ENCODE measurements around the gene PRKCE. TPM values are rescaled to one million over a fixed set of nuclear protein-coding genes. Genes with fewer than 3 reads are reported as not detected.

The PRKCE gene
- polyA plus RNA-seq, 2 donors = 2.6 to 2.9 TPM

- Histone ChIP-seq H3K4me1 (ENCODE audit: control insufficient read depth in 2 of 2, insufficient read depth in 2 of 2, low read length in 1 of 2) (peaks cover 0 to 9% of the 10 kb centered on the region in 2 donors), H3K4me3 (ENCODE audit: low read depth in 1 of 2, low read length in 2 of 2) (no peak overlapping the region), H3K27ac (ENCODE audit: low read depth in 2 of 2, low read length in 1 of 2) (no peak overlapping the region), H3K36me3 (ENCODE audit: control insufficient read depth in 2 of 2, insufficient read depth in 2 of 2, low read length in 1 of 2) (peaks cover 0 to 5% of the 10 kb centered on the region in 2 donors), H3K9me3 (ENCODE audit: control insufficient read depth in 2 of 2, insufficient read depth in 1 of 2, low read depth in 1 of 2, low read length in 1 of 2) (no peaks in the 10 kb centered on the region), H3K27me3 (ENCODE audit: control insufficient read depth in 1 of 2, insufficient read depth in 2 of 2, low read length in 2 of 2) (no peaks in the 10 kb centered on the region)
- 83 to 86% methylated on average over 8 of the region's 8 CpGs for WGBS, 2 donors
These were observed 253.6 kb downstream of the PRKCE start for GRCh38 chr2:45904946-45905631.

- 87 to 96% methylated on average over 5 of the region's 5 CpGs for WGBS, 2 donors
- H3K9me3 ChIP-seq (ENCODE audit: control insufficient read depth in 2 of 2, insufficient read depth in 1 of 2, low read depth in 1 of 2, low read length in 1 of 2) = no peaks in the 10 kb centered on the region
- H3K27ac ChIP-seq (ENCODE audit: low read depth in 2 of 2, low read length in 1 of 2) = no peak overlapping the region
- peaks cover 0 to 14% of the 10 kb centered on the region in 2 donors for H3K4me1 ChIP-seq (ENCODE audit: control insufficient read depth in 2 of 2, insufficient read depth in 2 of 2, low read length in 1 of 2)
- H3K27me3 ChIP-seq (ENCODE audit: control insufficient read depth in 1 of 2, insufficient read depth in 2 of 2, low read length in 2 of 2) = no peaks in the 10 kb centered on the region
- H3K36me3 ChIP-seq (ENCODE audit: control insufficient read depth in 2 of 2, insufficient read depth in 2 of 2, low read length in 1 of 2) = peaks cover 0 to 5% of the 10 kb centered on the region in 2 donors
- no peak overlapping the region for H3K4me3 ChIP-seq (ENCODE audit: low read depth in 1 of 2, low read length in 2 of 2)
These were observed 254.1 kb downstream of the PRKCE start for GRCh38 chr2:45905632-45905958.

- H3K4me3 ChIP-seq (ENCODE audit: low read depth in 1 of 2, low read length in 2 of 2) = no peak overlapping the region
- no peaks in the 10 kb centered on the region for H3K9me3 ChIP-seq (ENCODE audit: control insufficient read depth in 2 of 2, insufficient read depth in 1 of 2, low read depth in 1 of 2, low read length in 1 of 2)
- H3K27me3 ChIP-seq (ENCODE audit: control insufficient read depth in 1 of 2, insufficient read depth in 2 of 2, low read length in 2 of 2) = no peaks in the 10 kb centered on the region
- no peak overlapping the region for H3K27ac ChIP-seq (ENCODE audit: low read depth in 2 of 2, low read length in 1 of 2)
- WGBS, 2 donors = 88 to 95% methylated on average over 9 of the region's 9 CpGs
- peaks cover 0 to 21% of the 10 kb centered on the region in 2 donors for H3K4me1 ChIP-seq (ENCODE audit: control insufficient read depth in 2 of 2, insufficient read depth in 2 of 2, low read length in 1 of 2)
- peaks cover 0 to 5% of the 10 kb centered on the region in 2 donors for H3K36me3 ChIP-seq (ENCODE audit: control insufficient read depth in 2 of 2, insufficient read depth in 2 of 2, low read length in 1 of 2)
These were observed 256.1 kb downstream of the PRKCE start for GRCh38 chr2:45907592-45907991.

GRCh38 chr2:45908316-45909170, 257.1 kb downstream of the PRKCE start:
- H3K27ac ChIP-seq (ENCODE audit: low read depth in 2 of 2, low read length in 1 of 2) = no peak overlapping the region
- H3K27me3 ChIP-seq (ENCODE audit: control insufficient read depth in 1 of 2, insufficient read depth in 2 of 2, low read length in 2 of 2) = no peaks in the 10 kb centered on the region
- peaks cover 0 to 21% of the 10 kb centered on the region in 2 donors for H3K4me1 ChIP-seq (ENCODE audit: control insufficient read depth in 2 of 2, insufficient read depth in 2 of 2, low read length in 1 of 2)
- peaks cover 0 to 5% of the 10 kb centered on the region in 2 donors for H3K36me3 ChIP-seq (ENCODE audit: control insufficient read depth in 2 of 2, insufficient read depth in 2 of 2, low read length in 1 of 2)
- no peak overlapping the region for H3K4me3 ChIP-seq (ENCODE audit: low read depth in 1 of 2, low read length in 2 of 2)
- H3K9me3 ChIP-seq (ENCODE audit: control insufficient read depth in 2 of 2, insufficient read depth in 1 of 2, low read depth in 1 of 2, low read length in 1 of 2) = no peaks in the 10 kb centered on the region
- WGBS, 2 donors = 92 to 93% methylated on average over 12 of the region's 12 CpGs

GRCh38 chr2:45909171-45909565, 257.7 kb downstream of the PRKCE start:
- H3K4me3 ChIP-seq (ENCODE audit: low read depth in 1 of 2, low read length in 2 of 2) = no peak overlapping the region
- no peaks in the 10 kb centered on the region for H3K27me3 ChIP-seq (ENCODE audit: control insufficient read depth in 1 of 2, insufficient read depth in 2 of 2, low read length in 2 of 2)
- 77 to 89% methylated on average over 3 of the region's 3 CpGs for WGBS, 2 donors
- no peaks in the 10 kb centered on the region for H3K9me3 ChIP-seq (ENCODE audit: control insufficient read depth in 2 of 2, insufficient read depth in 1 of 2, low read depth in 1 of 2, low read length in 1 of 2)
- peaks cover 0 to 5% of the 10 kb centered on the region in 2 donors for H3K36me3 ChIP-seq (ENCODE audit: control insufficient read depth in 2 of 2, insufficient read depth in 2 of 2, low read length in 1 of 2)
- peaks cover 0 to 21% of the 10 kb centered on the region in 2 donors for H3K4me1 ChIP-seq (ENCODE audit: control insufficient read depth in 2 of 2, insufficient read depth in 2 of 2, low read length in 1 of 2)
- H3K27ac ChIP-seq (ENCODE audit: low read depth in 2 of 2, low read length in 1 of 2) = no peak overlapping the region

- Histone ChIP-seq H3K36me3 (ENCODE audit: control insufficient read depth in 2 of 2, insufficient read depth in 2 of 2, low read length in 1 of 2) (peaks cover 0 to 5% of the 10 kb centered on the region in 2 donors), H3K27me3 (ENCODE audit: control insufficient read depth in 1 of 2, insufficient read depth in 2 of 2, low read length in 2 of 2) (no peaks in the 10 kb centered on the region), H3K4me1 (ENCODE audit: control insufficient read depth in 2 of 2, insufficient read depth in 2 of 2, low read length in 1 of 2) (peaks cover 0 to 20% of the 10 kb centered on the region in 2 donors), H3K4me3 (ENCODE audit: low read depth in 1 of 2, low read length in 2 of 2) (no peak overlapping the region), H3K9me3 (ENCODE audit: control insufficient read depth in 2 of 2, insufficient read depth in 1 of 2, low read depth in 1 of 2, low read length in 1 of 2) (no peaks in the 10 kb centered on the region), H3K27ac (ENCODE audit: low read depth in 2 of 2, low read length in 1 of 2) (no peak overlapping the region)
- WGBS, 2 donors = 39 to 45% methylated on average over 5 of the region's 5 CpGs
These were observed 258.3 kb downstream of the PRKCE start for GRCh38 chr2:45909677-45910191.

GRCh38 chr2:45910473-45911060, 259.1 kb downstream of the PRKCE start:
- H3K27ac ChIP-seq (ENCODE audit: low read depth in 2 of 2, low read length in 1 of 2) = no peak overlapping the region
- H3K36me3 ChIP-seq (ENCODE audit: control insufficient read depth in 2 of 2, insufficient read depth in 2 of 2, low read length in 1 of 2) = peaks cover 0 to 5% of the 10 kb centered on the region in 2 donors
- WGBS, 2 donors = 63 to 65% methylated on average over 7 of the region's 7 CpGs
- no peak overlapping the region for H3K4me3 ChIP-seq (ENCODE audit: low read depth in 1 of 2, low read length in 2 of 2)
- H3K4me1 ChIP-seq (ENCODE audit: control insufficient read depth in 2 of 2, insufficient read depth in 2 of 2, low read length in 1 of 2) = peaks cover 0 to 17% of the 10 kb centered on the region in 2 donors
- no peaks in the 10 kb centered on the region for H3K27me3 ChIP-seq (ENCODE audit: control insufficient read depth in 1 of 2, insufficient read depth in 2 of 2, low read length in 2 of 2)
- no peaks in the 10 kb centered on the region for H3K9me3 ChIP-seq (ENCODE audit: control insufficient read depth in 2 of 2, insufficient read depth in 1 of 2, low read depth in 1 of 2, low read length in 1 of 2)

GRCh38 chr2:45911538-45911937, 260.1 kb downstream of the PRKCE start:
- H3K9me3 ChIP-seq (ENCODE audit: control insufficient read depth in 2 of 2, insufficient read depth in 1 of 2, low read depth in 1 of 2, low read length in 1 of 2) = no peaks in the 10 kb centered on the region
- no peaks in the 10 kb centered on the region for H3K27me3 ChIP-seq (ENCODE audit: control insufficient read depth in 1 of 2, insufficient read depth in 2 of 2, low read length in 2 of 2)
- H3K4me1 ChIP-seq (ENCODE audit: control insufficient read depth in 2 of 2, insufficient read depth in 2 of 2, low read length in 1 of 2) = peaks cover 0 to 17% of the 10 kb centered on the region in 2 donors
- peaks cover 0 to 5% of the 10 kb centered on the region in 2 donors for H3K36me3 ChIP-seq (ENCODE audit: control insufficient read depth in 2 of 2, insufficient read depth in 2 of 2, low read length in 1 of 2)
- 83 to 97% methylated on average over 3 of the region's 3 CpGs for WGBS, 2 donors
- H3K27ac ChIP-seq (ENCODE audit: low read depth in 2 of 2, low read length in 1 of 2) = no peak overlapping the region
- no peak overlapping the region for H3K4me3 ChIP-seq (ENCODE audit: low read depth in 1 of 2, low read length in 2 of 2)

- 71 to 90% methylated on average over 5 of the region's 5 CpGs for WGBS, 2 donors
These were observed 260.6 kb downstream of the PRKCE start for GRCh38 chr2:45912109-45912508.

More at GRCh38 chr2:45912109-45912508, 260.6 kb downstream of the PRKCE start:
- no peak overlapping the region for H3K4me3 ChIP-seq (ENCODE audit: low read depth in 1 of 2, low read length in 2 of 2)
- H3K9me3 ChIP-seq (ENCODE audit: control insufficient read depth in 2 of 2, insufficient read depth in 1 of 2, low read depth in 1 of 2, low read length in 1 of 2) = no peaks in the 10 kb centered on the region
- H3K27me3 ChIP-seq (ENCODE audit: control insufficient read depth in 1 of 2, insufficient read depth in 2 of 2, low read length in 2 of 2) = no peaks in the 10 kb centered on the region
- no peak overlapping the region for H3K27ac ChIP-seq (ENCODE audit: low read depth in 2 of 2, low read length in 1 of 2)
- peaks cover 0 to 5% of the 10 kb centered on the region in 2 donors for H3K36me3 ChIP-seq (ENCODE audit: control insufficient read depth in 2 of 2, insufficient read depth in 2 of 2, low read length in 1 of 2)
- H3K4me1 ChIP-seq (ENCODE audit: control insufficient read depth in 2 of 2, insufficient read depth in 2 of 2, low read length in 1 of 2) = peaks cover 0 to 17% of the 10 kb centered on the region in 2 donors

Data from esophagus (tissue), 2 donors.